GM12872 (cell line): ENCODE data around the gene TCF7L1.

Experiments used
- TF ChIP-seq, protein P1 (sequence below): IDR thresholded peaks from 3 replicates; pipeline ENCODE4 v1.5.1; 2011; ENCODE audit warnings: low read depth, mild to moderate bottlenecking, low read length, moderate library complexity; ENCODE audit not compliant: insufficient read depth

The TCF7L1 gene

DNA sequence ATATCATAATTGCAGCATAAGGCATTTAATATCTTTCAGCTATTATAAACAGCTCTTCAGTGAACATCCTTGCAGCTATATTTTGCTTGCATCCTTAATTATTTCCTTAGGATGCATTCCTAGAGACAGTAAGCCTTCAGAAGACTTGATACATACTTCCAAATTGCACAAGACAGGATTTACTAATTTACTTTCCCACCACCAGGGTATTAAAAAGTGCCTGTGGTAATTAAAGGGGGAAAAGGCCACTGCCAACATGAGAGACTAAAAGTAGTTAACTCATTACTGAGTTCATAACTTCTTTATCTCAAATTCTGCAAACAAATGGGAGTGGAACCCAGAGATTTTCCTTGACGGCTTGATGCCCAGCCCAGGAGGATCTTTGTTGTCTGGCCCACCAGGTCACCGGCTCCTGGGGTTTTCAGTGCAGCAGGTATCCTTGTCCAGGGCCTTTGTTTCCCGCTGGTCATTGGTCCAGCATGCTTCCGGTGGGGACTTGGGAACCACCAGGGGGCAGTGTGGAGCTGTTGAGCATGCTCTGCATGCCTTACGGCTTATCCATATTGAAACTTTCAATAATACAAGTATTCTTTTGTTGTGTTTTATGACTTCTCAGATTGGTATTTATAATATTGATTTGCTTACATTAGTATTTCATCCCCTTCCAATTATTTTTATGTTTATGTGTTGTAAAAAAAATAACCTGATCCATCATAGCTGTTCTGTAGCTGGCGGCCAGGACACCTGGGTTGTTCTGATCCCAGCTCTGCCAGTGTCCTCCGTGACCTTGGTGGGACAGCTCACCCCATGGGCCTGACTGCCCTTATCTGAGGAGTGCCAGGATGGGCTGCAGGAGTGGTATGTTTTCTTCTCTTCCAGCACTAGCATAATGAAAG is 133.2 kb downstream of the TCF7L1 start:
- TF ChIP-seq, protein P1, sequence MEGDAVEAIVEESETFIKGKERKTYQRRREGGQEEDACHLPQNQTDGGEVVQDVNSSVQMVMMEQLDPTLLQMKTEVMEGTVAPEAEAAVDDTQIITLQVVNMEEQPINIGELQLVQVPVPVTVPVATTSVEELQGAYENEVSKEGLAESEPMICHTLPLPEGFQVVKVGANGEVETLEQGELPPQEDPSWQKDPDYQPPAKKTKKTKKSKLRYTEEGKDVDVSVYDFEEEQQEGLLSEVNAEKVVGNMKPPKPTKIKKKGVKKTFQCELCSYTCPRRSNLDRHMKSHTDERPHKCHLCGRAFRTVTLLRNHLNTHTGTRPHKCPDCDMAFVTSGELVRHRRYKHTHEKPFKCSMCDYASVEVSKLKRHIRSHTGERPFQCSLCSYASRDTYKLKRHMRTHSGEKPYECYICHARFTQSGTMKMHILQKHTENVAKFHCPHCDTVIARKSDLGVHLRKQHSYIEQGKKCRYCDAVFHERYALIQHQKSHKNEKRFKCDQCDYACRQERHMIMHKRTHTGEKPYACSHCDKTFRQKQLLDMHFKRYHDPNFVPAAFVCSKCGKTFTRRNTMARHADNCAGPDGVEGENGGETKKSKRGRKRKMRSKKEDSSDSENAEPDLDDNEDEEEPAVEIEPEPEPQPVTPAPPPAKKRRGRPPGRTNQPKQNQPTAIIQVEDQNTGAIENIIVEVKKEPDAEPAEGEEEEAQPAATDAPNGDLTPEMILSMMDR, result peak; percentile 92

GRCh38 chr2:85269959-85270358 is 136.8 kb downstream of the TCF7L1 start:
- TF ChIP-seq, protein P1, result no peak

- TF ChIP-seq, protein P1, result no peak
Observed at GRCh38 chr2:85272357-85272756, 139.2 kb downstream of the TCF7L1 start.

- TF ChIP-seq, protein P1, result no peak
Observed at GRCh38 chr2:85273738-85274731, 140.8 kb downstream of the TCF7L1 start.

GRCh38 chr2:85275984-85276540 is 142.9 kb downstream of the TCF7L1 start:
- TF ChIP-seq, protein P1, result no peak

DNA sequence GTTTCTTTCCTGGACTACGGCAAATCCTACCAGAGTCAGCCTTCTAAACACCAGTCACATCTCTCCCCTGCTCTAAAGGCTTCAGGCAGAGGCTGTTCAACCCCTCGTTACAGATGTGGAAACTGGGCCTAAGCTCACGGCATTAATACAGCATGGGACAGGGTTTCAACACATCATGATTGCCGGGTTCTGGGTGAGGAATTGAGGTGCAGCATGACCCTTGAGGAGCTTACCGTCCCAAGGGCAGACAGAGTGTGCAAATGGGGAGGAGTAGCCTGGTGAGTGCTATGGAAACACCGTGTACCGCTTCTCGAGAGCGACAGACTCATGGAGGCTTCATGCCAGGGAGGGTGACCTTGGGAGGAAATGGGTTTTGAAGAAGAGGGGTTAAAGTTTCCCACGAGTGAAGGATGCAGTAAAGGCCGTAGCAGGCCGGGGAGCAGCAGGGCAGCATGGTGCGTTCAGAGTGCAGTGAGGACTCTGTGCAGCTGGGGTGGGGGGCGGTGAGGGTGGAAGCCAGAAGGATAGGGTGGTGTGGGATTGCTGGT is 143.5 kb downstream of the TCF7L1 start:
- TF ChIP-seq, protein P1, result no peak
